ENCODE results near the gene KLK11. TPM values are rescaled to one million over a fixed set of nuclear protein-coding genes. Genes with fewer than 3 reads are reported as not detected.

The KLK11 gene
- total and polyA plus RNA-seq, 2 donors (not counting 3 experiments of a cell fraction or from before 2014, with no cell fraction given), result not detected

GRCh38 chr19:51071095-51071405 lies 44.6 kb upstream of the KLK11 start:
- POLR2A ChIA-PET, result no interaction called here
- H4K20me1 ChIP-seq (replicated peaks; ENCODE audit: control insufficient read depth, extremely low read depth, insufficient read depth, low read length), result no peaks in the 10 kb centered on the region
- dilution Hi-C loops (cut with MboI; ENCODE audit: extremely low pct_ligation_motif_present, low sequenced_read_pairs) (no loop called here), intact Hi-C loops (cut with micrococcal nuclease) (no loop called here)
- CTCF ChIA-PET, result no interaction called here
- no peak overlapping the region for H3K9ac ChIP-seq (replicated peaks; ENCODE audit: extremely low read depth, insufficient read depth, low read length)
- no peaks in the 10 kb centered on the region for H3K36me3 ChIP-seq (ENCODE audit: control insufficient read depth in 2 of 2, extremely low read depth in 1 of 2, insufficient read depth in 2 of 2, low read length in 2 of 2)
- H3K9me3 ChIP-seq (replicated peaks; ENCODE audit: control insufficient read depth, insufficient read depth, low read length), result no peaks in the 10 kb centered on the region
- H3K79me2 ChIP-seq (ENCODE audit: control insufficient read depth, insufficient read depth, low read length), result no peaks in the 10 kb centered on the region
- DNase-seq (ENCODE audit: low read depth, low spot score) (no peak), FAIRE-seq (no peak)
- no peak for TF ChIP-seq GATA2 (IDR thresholded peaks at IDR 0.05; ENCODE audit: insufficient read depth, insufficient read length, low read depth, low read length)
- TF ChIP-seq POLR2A (IDR thresholded peaks at IDR 0.05; ENCODE audit: low read depth, low read length), result no peak
- TF ChIP-seq EZH2 (IDR thresholded peaks at IDR 0.05; ENCODE audit: borderline replicate concordance, low read depth, low read length, severe bottlenecking), result no peak
- no peak for TF ChIP-seq MYC (IDR thresholded peaks at IDR 0.05; ENCODE audit: low read depth, low read length)
- TF ChIP-seq JUN (IDR thresholded peaks at IDR 0.05; ENCODE audit: borderline replicate concordance, insufficient read depth, insufficient read length, low read depth), result no peak
- TF ChIP-seq FOS (IDR thresholded peaks at IDR 0.05; ENCODE audit: borderline replicate concordance, insufficient read depth, low read length), result no peak
- TF ChIP-seq MAX (IDR thresholded peaks at IDR 0.05; ENCODE audit: insufficient read depth, insufficient read length), result no peak
- no peak for TF ChIP-seq POLR2AphosphoS5 (IDR thresholded peaks at IDR 0.05; ENCODE audit: insufficient read depth, low read depth, low read length)
- TF ChIP-seq, protein P1, sequence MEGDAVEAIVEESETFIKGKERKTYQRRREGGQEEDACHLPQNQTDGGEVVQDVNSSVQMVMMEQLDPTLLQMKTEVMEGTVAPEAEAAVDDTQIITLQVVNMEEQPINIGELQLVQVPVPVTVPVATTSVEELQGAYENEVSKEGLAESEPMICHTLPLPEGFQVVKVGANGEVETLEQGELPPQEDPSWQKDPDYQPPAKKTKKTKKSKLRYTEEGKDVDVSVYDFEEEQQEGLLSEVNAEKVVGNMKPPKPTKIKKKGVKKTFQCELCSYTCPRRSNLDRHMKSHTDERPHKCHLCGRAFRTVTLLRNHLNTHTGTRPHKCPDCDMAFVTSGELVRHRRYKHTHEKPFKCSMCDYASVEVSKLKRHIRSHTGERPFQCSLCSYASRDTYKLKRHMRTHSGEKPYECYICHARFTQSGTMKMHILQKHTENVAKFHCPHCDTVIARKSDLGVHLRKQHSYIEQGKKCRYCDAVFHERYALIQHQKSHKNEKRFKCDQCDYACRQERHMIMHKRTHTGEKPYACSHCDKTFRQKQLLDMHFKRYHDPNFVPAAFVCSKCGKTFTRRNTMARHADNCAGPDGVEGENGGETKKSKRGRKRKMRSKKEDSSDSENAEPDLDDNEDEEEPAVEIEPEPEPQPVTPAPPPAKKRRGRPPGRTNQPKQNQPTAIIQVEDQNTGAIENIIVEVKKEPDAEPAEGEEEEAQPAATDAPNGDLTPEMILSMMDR (IDR thresholded peaks at IDR 0.05; ENCODE audit: extremely low read depth in 1 of 2, insufficient read depth in 1 of 2, low read depth in 1 of 2, low read length in 2 of 2), result no peak
- H3K9me1 ChIP-seq (replicated peaks; ENCODE audit: control insufficient read depth, extremely low read depth, insufficient read depth, low read length), result no peaks in the 10 kb centered on the region
- no peak overlapping the region for H2AFZ ChIP-seq (ENCODE audit: low read depth, low read length)
- BruUV-seq (replicated peaks), result no TSS peak
- H3K27me3 ChIP-seq (ENCODE audit: control insufficient read depth in 2 of 2, insufficient read depth in 2 of 2, low read length in 2 of 2), result no peaks in the 10 kb centered on the region
- no peak overlapping the region for H3K27ac ChIP-seq (ENCODE audit: insufficient read depth, low read depth, low read length)
- no peak overlapping the region for H3K4me3 ChIP-seq (replicated peaks in 1 of 3; ENCODE audit: insufficient read depth in 1 of 3, low read depth in 1 of 3, low read length in 3 of 3)
- H3K4me2 ChIP-seq (ENCODE audit: insufficient read depth, low read length), result no peak overlapping the region
- no peaks in the 10 kb centered on the region for H3K4me1 ChIP-seq (ENCODE audit: control insufficient read depth, extremely low read depth, insufficient read depth, low read length)
